GM18870 (cell line): ENCODE measurements around the gene CBLN3.
"Not testable (repeated sequence)": the region's sequence is repeated elsewhere in the genome, so short reads cannot be mapped to it uniquely, and the experiment has no call there.

Experiments used
- ATAC-seq: cut with Tn5 transposase; IDR thresholded peaks from one replicate; pipeline ENCODE4 v1.9.1; 2021; ENCODE audit warnings: moderate library complexity; ENCODE audit not compliant: unreplicated experiment

Gene CBLN3

DNA sequence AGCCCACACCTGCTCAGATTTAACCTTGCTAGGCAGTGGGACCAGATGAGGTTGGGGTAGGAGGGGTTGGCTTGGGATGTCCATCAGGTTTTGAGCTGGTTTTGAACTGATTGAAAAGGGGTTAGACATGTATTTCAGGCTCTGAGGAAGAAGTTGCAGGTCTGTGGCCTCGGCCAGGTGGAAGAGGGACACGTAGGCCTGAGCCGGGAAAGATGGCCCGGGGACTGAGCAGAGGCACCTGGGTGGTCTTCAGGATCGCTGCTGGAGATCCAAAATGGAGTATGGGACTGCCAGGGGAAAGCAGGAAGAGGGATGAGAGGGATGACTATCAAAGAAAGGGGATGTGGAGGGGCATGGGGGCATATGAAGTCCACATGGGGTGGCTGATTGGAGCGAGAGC is 23.1 kb downstream of the CBLN3 start:
- no peak for ATAC-seq

DNA sequence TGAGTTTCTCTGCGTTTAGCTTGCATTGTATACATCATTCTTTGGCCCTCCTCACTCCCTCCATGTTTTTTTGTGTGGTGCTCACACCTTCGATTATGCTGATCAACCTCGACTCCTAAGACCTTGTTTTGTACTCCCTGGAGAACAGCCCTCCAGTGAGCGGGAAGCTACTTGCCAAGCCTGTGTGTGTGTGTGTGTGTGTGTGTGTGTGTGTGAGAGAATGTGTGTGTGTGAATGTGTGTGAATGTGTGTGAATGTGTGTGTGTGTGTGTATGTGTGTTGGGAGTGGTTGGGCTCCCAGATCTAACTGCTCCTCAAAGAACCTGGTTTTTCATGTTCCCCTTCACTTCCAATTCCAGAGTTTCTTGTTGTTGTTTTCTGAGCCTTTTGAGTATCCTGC is 24.7 kb downstream of the CBLN3 start:
- ATAC-seq: no peak

DNA sequence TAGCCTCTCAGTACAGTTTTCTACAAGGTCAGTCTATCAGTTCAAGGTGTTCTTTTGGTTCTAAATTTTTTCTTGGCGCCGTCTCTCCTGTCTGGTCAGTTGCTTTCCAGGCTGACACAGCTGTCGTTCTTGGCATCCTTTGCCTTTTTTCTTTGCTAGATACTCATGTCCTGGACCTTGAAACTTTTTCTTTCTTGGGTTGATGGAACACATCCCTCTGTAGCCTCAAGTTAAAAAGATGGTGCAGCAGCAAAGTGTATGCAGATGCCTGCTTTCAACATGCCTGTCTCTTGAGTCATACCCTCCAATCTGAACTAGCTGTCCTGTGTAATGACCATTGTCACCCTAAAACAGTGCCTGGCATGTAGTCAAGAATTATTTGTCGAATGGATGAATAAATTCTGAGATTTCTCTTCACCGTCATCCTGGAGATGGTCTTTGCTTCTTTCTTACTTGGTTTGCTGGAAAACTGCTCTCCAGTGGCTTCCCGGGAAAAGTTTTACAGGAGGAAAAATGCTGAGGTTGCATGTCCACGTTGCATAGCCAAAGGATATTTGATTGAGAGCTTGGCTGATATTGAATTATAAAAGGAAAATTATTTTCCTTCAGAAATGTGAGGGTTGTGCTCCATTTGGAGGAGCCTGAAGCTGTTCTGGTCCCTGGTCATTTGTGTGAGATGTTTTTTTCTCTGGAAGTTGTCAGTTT is 26.0 kb downstream of the CBLN3 start:
- ATAC-seq: no peak

- ATAC-seq: no peak
Measured at GRCh38 chr14:24401810-24402702, 27.4 kb downstream of the CBLN3 start.

GRCh38 chr14:24399999-24400718 is 29.3 kb downstream of the CBLN3 start:
- ATAC-seq: no peak

GRCh38 chr14:24399447-24399822 is 30.0 kb downstream of the CBLN3 start:
- no peak for ATAC-seq

- ATAC-seq: no peak
Measured at GRCh38 chr14:24398653-24399446, 30.6 kb downstream of the CBLN3 start, which contains the start of gene NYNRIN. Gene NYNRIN, plus strand, starts transcription at chr14:24399003. Its CDS starts 244 bp downstream, at chr14:24399247.

DNA sequence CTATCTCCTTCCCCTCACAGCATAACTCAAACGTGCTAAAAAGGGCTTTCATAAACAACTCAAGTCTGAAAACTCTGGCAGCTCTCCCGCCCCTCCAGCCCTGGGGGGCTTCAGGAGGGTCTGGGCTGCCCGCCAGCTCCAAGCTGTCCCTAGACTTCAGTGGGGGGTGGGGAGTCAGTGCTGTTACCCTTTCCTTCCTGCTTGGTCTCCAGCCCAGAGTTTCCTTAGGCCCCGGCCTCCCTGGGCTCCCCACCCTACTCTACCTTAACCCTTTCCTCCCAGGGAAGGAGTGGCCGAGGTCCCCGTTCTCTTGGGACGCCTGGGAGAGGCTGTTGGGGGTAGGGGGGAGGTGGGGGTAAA is 31.2 kb downstream of the CBLN3 start:
- no peak for ATAC-seq

DNA sequence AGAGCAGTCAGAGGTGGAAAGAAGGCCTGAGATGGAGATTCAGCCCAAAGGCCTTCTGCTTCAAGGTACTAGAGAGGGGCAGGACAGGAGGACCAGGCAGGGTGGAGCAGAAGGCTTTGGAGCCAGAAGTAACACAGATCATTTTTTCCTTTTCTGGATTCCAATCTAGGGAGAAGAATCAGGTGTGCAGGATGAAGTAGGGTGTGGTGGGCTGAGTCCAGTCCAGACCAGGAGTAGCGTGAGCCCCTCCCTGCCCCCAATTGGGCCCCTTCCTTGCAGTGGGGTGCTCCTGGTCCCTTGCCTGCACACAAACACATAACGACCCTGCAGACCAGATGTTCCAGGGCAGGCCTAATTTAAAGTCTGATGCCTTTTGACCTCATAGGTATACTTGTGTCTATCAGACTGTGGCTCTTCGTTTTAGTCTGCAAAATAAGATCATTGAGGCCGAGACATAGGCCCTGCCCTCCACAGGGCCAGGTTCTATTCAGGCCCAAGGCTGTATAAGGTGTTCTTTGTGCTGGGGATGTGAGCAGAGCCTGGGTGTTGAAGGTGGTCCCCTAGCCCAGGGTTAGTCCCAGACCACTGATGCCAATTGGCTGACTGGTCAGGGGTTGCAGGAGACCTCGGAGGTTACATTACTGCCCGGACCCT is 31.7 kb downstream of the CBLN3 start:
- ATAC-seq: no peak

DNA sequence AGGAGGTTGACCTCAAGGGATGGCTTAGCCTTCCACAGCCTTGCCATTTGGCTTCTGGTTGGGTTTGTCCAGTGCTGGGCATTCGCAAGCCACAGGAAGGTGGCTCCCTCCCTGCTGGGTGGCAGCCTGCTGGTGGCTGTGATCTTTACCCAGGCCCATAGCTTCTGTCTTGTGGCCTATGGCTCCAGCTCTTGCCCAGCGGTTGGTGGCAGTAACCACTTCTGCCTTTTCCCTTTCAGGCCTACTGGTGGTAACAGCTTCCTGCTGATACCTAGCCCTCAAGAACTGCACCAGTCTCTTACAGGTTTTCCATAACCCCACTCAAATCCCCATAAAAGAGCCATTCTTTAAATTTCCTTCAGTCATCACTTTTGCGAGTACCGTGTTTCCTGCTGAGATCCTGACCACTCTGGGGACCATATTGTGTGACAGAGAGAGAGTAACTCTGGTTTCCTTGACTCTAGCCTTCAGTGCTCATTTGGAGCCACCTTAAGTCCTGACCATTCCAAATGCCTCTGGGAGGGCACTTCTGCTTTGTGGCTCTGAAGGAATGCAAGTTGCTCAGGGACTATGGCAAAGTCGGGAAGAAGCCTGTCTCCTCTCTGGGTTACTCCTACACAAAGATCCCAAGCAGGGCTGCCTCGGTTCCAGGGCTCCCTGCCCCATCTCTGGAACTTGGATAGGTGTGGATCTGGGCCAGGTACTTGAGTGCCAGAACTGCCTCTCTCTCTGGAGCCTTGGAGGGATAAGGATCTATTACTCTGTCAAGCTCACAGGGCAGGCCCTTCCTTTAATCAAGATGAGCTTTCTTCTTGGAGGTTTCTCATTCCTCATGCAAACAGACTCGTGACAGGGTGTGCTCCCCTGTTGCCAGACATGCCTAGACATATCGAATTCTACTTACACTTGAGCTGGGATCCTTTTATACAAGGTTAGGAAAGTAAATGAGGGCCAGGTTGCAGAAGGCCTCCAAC is 33.6 kb downstream of the CBLN3 start:
- no peak for ATAC-seq

DNA sequence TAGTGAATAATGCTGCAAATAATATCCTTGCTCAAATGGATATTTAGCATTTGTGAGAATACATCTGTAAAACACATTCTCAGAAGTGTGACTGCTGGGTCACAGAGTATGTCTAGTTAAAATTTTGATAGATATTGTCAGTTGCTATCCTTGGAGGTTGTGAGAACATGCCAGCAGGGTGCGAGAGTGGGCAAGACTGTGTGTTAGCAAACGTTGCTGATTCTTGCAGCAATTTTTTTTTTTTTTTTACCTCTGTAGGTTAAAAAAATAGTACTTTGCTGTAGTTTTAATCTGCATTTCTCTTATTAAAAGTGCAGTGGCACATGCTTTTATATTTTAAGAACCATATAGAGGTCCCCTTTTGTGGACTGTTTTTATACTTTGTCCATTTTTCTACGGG is 35.2 kb downstream of the CBLN3 start:
- no peak for ATAC-seq

GRCh38 chr14:24392325-24393091 is 37.0 kb downstream of the CBLN3 start:
- no peak for ATAC-seq

GRCh38 chr14:24390701-24391468 is 38.6 kb downstream of the CBLN3 start:
- no peak for ATAC-seq

DNA sequence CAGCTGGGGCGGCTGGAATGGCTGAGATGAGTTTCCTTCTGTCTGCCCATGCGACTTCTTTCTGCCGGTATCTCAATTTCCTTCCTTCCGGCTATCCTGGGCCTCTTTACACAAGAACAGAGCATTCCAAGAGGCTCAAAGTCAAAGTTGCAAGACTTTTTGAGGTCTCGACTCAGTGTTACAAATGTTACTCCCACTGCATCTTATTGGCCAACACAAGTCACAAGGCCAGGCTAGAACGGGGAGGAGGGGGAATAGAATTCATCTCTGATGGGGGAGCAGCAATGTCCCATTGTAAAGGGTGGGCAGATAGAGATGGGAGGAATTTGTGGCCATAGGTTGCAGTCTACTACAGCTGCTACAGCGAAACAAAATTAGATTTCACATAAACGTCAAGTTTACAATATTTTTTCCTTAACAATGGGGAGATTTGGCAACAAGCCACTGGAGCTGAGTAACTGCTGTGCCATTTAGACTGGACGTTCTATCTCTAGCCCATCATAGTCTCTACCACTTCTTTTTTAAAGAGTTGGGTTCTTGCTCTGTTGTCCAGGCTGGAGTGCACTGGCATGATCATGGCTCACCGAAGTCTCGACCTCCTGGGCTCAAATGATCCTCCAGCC is 40.1 kb downstream of the CBLN3 start:
- no peak for ATAC-seq

GRCh38 chr14:24388474-24389179 is 40.8 kb downstream of the CBLN3 start:
- ATAC-seq: no peak

DNA sequence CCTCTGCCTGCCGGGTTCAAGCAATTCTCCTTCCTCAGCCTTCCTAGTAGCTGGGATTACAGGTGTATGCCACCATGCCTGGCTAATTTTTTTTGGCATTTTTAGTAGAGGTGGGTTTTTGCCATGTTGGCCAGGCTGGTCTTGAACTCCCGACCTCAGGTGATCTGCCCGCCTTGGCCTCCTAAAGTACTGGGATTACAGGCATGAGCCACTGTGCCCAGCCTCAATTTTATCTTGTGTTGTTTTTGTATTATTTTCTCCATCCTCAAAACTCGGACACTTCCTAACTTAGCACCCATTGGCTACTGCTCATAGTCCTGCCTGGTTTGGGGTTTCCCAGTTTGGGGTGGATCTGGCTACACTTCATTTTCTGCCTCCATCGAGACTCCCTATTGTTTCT is 41.9 kb downstream of the CBLN3 start:
- not testable (repeated sequence) for ATAC-seq

DNA sequence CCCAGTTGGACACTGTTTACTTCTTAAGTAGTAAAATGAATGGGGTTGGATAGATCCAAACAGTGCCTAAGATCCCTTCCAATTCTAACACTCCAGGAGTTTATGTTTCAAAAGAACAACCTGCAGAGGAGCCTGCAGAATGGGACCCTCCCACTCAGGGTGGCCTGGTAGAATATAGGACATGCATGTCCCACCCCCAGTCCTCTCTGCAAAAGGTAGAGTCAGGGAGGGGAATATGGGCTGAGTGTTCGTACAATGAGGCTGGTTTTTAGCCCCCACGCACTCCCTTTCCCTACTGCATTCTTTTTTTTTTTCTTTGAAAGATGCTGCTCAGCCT is 42.5 kb downstream of the CBLN3 start:
- no peak for ATAC-seq
